Endothelial cell of umbilical vein (primary cell): ENCODE results near the gene DDX25.

Experiments used
- EZH2 ChIP-seq: IDR thresholded peaks from 2 replicates; pipeline ENCODE4 v1.6.1; 2012; ENCODE audit warnings: borderline replicate concordance, low read depth, mild to moderate bottlenecking, moderate library complexity, low read length, inconsistent platforms; ENCODE audit not compliant: severe bottlenecking
- JUN ChIP-seq: IDR thresholded peaks from 2 replicates; pipeline ENCODE4 v1.6.1; 2011; ENCODE audit warnings: borderline replicate concordance, low read depth; ENCODE audit not compliant: insufficient read length, insufficient read depth
- POLR2A ChIP-seq: IDR thresholded peaks from 2 replicates; pipeline ENCODE4 v1.6.1; 2012; ENCODE audit warnings: low read depth, mild to moderate bottlenecking, control low read depth, low read length
- POLR2AphosphoS5 ChIP-seq: IDR thresholded peaks from 2 replicates; pipeline ENCODE4 v1.6.1; 2012; ENCODE audit warnings: low read depth, mild to moderate bottlenecking, control low read depth, low read length, moderate library complexity; ENCODE audit not compliant: insufficient read depth
- TF ChIP-seq, protein P1 (sequence below), 2 donors: IDR thresholded peaks; 1 replicate in 1 of 2; 2 replicates in 1 of 2; pipeline ENCODE4 v1.5.1; 2011; ENCODE audit warnings: low read length in 2 of 2, mild to moderate bottlenecking in 2 of 2, moderate library complexity in 2 of 2, control low read depth in 1 of 2, inconsistent platforms in 1 of 2, low read depth in 1 of 2; ENCODE audit not compliant: insufficient read depth in 1 of 2; ENCODE audit errors: extremely low read depth in 1 of 2

DNA sequence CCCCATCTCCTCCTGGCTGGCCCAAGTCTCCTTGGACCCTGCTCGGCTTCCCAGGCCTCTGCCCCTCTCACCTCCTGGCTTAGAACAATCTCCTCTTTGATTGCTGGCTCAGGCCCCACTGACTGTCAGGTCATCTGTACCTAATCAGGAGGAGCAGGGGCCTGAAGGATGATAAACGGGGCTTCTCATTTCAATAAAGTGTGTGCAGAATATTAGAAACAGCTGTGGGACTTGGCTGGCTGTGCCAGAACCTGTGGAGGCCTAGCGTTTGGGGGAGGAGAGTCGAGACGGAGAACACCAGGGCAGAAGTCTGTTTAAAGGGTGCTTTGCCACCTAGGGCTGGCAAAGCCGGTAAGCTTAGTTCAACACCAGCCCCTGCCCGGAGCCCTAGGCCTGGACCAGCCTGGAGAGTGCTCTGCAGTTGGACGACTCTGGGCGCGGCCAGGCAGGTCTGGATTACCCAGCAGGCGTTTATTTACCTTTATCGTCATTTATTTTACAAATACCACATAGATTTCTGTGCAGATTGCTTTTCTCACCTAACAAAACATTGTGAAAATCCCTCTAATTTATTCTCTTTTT lies 31.4 kb downstream of the DDX25 start:
- TF ChIP-seq EZH2 (no peak), POLR2A (no peak), JUN (no peak), POLR2AphosphoS5 (no peak)
- TF ChIP-seq, protein P1, sequence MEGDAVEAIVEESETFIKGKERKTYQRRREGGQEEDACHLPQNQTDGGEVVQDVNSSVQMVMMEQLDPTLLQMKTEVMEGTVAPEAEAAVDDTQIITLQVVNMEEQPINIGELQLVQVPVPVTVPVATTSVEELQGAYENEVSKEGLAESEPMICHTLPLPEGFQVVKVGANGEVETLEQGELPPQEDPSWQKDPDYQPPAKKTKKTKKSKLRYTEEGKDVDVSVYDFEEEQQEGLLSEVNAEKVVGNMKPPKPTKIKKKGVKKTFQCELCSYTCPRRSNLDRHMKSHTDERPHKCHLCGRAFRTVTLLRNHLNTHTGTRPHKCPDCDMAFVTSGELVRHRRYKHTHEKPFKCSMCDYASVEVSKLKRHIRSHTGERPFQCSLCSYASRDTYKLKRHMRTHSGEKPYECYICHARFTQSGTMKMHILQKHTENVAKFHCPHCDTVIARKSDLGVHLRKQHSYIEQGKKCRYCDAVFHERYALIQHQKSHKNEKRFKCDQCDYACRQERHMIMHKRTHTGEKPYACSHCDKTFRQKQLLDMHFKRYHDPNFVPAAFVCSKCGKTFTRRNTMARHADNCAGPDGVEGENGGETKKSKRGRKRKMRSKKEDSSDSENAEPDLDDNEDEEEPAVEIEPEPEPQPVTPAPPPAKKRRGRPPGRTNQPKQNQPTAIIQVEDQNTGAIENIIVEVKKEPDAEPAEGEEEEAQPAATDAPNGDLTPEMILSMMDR (IDR thresholded peaks at IDR 0.05; ENCODE audit: extremely low read depth in 1 of 2, insufficient read depth in 1 of 2, low read depth in 1 of 2, low read length in 2 of 2) = no peak
